GM23338 (cell line): ENCODE data around the gene CCDC187. TPM values are rescaled to one million over a fixed set of nuclear protein-coding genes. Genes with fewer than 3 reads are reported as not detected.

ENCODE experiments used
- ATAC-seq: fragments of 200-7000 bp; cut with Tn5 transposase; 3 replicates; pipeline ENCODE4 v1.9.1; 2020
- DNase-seq: peaks from one replicate; pipeline ENCODE4 v3.0.0-alpha.2; 2015; ENCODE audit warnings: low spot score
- H2AFZ ChIP-seq: fragments of 200-600 bp; sonication (generic); 2 replicates; pipeline ENCODE4 v1.8.0; 2016; ENCODE audit warnings: antibody characterized with exemption, mild to moderate bottlenecking, moderate library complexity
- H3F3A ChIP-seq: fragments of 200-600 bp; sonication (generic); replicated peaks from 2 replicates; pipeline ENCODE4 v1.8.0; 2017; ENCODE audit warnings: antibody characterized with exemption, mixed run types, low read depth
- H3K27ac ChIP-seq: fragments of 200-600 bp; sonication (generic); 2 replicates; pipeline ENCODE4 v1.6.1; 2016; ENCODE audit warnings: low read depth
- H3K27me3 ChIP-seq: fragments of 200-600 bp; sonication (generic); 2 replicates; pipeline ENCODE4 v1.8.0; 2016; ENCODE audit warnings: mild to moderate bottlenecking, mixed run types, moderate library complexity; ENCODE audit not compliant: insufficient read depth
- H3K36me3 ChIP-seq: fragments of 200-600 bp; sonication (generic); 2 replicates; pipeline ENCODE4 v1.8.0; 2016; ENCODE audit warnings: mild to moderate bottlenecking; ENCODE audit not compliant: insufficient read depth
- H3K4me1 ChIP-seq: fragments of 200-600 bp; sonication (generic); 2 replicates; pipeline ENCODE4 v1.8.0; 2016; ENCODE audit warnings: mild to moderate bottlenecking, moderate library complexity; ENCODE audit not compliant: insufficient read depth
- H3K4me2 ChIP-seq: fragments of 200-600 bp; sonication (generic); 2 replicates; pipeline ENCODE4 v1.7.1; 2017; ENCODE audit warnings: mixed run types
- H3K4me3 ChIP-seq: fragments of 200-600 bp; sonication (generic); 2 replicates; pipeline ENCODE4 v1.6.1; 2016; ENCODE audit warnings: mixed run types
- H3K79me2 ChIP-seq: fragments of 200-600 bp; sonication (generic); replicated peaks from 2 replicates; pipeline ENCODE4 v1.8.0; 2017; ENCODE audit warnings: mild to moderate bottlenecking; ENCODE audit not compliant: insufficient read depth
- H3K9me2 ChIP-seq: fragments of 200-600 bp; sonication (generic); 2 replicates; pipeline ENCODE4 v1.8.0; 2017; ENCODE audit not compliant: insufficient read depth
- H4K20me1 ChIP-seq: fragments of 200-600 bp; sonication (generic); replicated peaks from 2 replicates; pipeline ENCODE4 v1.8.0; 2017; ENCODE audit warnings: mild to moderate bottlenecking; ENCODE audit not compliant: insufficient read depth
- H3K27ac Mint-ChIP-seq: 2 replicates; pipeline ENCODE4 v1.8.0; 2020; ENCODE audit warnings: inconsistent platforms, mild to moderate bottlenecking, moderate library complexity, mixed read lengths
- H3K27me3 Mint-ChIP-seq: 3 replicates; pipeline ENCODE4 v1.8.0; 2022; ENCODE audit warnings: low read depth, mild to moderate bottlenecking, moderate library complexity, mixed read lengths, inconsistent platforms; ENCODE audit not compliant: insufficient read depth, poor library complexity
- H3K36me3 Mint-ChIP-seq: 3 replicates; pipeline ENCODE4 v1.8.0; 2021; ENCODE audit warnings: low read depth, mild to moderate bottlenecking, inconsistent platforms, moderate library complexity, mixed read lengths
- H3K4me1 Mint-ChIP-seq: 3 replicates; pipeline ENCODE4 v1.8.0; 2020; ENCODE audit warnings: mild to moderate bottlenecking, inconsistent platforms, mixed read lengths
- H3K4me3 Mint-ChIP-seq: 3 replicates; pipeline ENCODE4 v1.8.0; 2021; ENCODE audit warnings: moderate library complexity, mild to moderate bottlenecking, inconsistent platforms, mixed read lengths
- H3K9me3 Mint-ChIP-seq: 3 replicates; pipeline ENCODE4 v1.8.0; 2020; ENCODE audit warnings: moderate library complexity, mild to moderate bottlenecking, inconsistent platforms, mixed read lengths
- CREB1 ChIP-seq: fragments of 250-450 bp; sonication (Bioruptor Pico); IDR thresholded peaks from 2 replicates; pipeline ENCODE4 v1.5.0; 2020; ENCODE audit warnings: low read depth, mild to moderate bottlenecking, moderate library complexity
- CTCF ChIP-seq, 2 experiments: fragments of 200-600 bp in 1 of 2; sonication (generic) in 1 of 2; conservative IDR thresholded peaks; 2 replicates each; pipeline versions ENCODE4 v1.5.1 to v1.6.1; 2016 to 2017; ENCODE audit warnings: antibody characterized with exemption in 2 of 2, low read depth in 2 of 2, mild to moderate bottlenecking in 2 of 2, moderate library complexity in 1 of 2
- EZH2 ChIP-seq: fragments of 200-600 bp; sonication (generic); IDR thresholded peaks from one replicate; pipeline ENCODE4 v1.8.0; 2017; ENCODE audit warnings: antibody characterized with exemption, mild to moderate bottlenecking, low read depth; ENCODE audit not compliant: unreplicated experiment
- EZH2phosphoT487 ChIP-seq: fragments of 200-600 bp; sonication (generic); IDR thresholded peaks from one replicate; pipeline ENCODE4 v1.8.1; 2018; ENCODE audit warnings: antibody characterized with exemption; ENCODE audit not compliant: unreplicated experiment
- JUNB ChIP-seq: IDR thresholded peaks from one replicate; pipeline ENCODE4 v1.6.1; 2016; ENCODE audit warnings: antibody characterized with exemption; ENCODE audit not compliant: unreplicated experiment
- NANOG ChIP-seq: IDR thresholded peaks from 2 replicates; pipeline ENCODE4 v1.6.1; 2016; ENCODE audit warnings: antibody characterized with exemption, borderline replicate concordance
- POLR2AphosphoS5 ChIP-seq: IDR thresholded peaks from 2 replicates; pipeline ENCODE4 v1.6.1; 2016; ENCODE audit warnings: antibody characterized with exemption, low read depth
- REST ChIP-seq: IDR thresholded peaks from one replicate; pipeline ENCODE4 v1.6.1; 2018; ENCODE audit warnings: antibody characterized with exemption; ENCODE audit not compliant: unreplicated experiment
- ZNF114 ChIP-seq: fragments of 250-450 bp; sonication (Bioruptor Pico); IDR thresholded peaks from 2 replicates; pipeline ENCODE4 v1.5.0; 2020; ENCODE audit warnings: mild to moderate bottlenecking, moderate library complexity
- ZNF462 ChIP-seq: fragments of 250-450 bp; sonication (Bioruptor Pico); IDR thresholded peaks from 2 replicates; pipeline ENCODE4 v1.5.0; 2020; ENCODE audit warnings: mild to moderate bottlenecking, moderate library complexity
- polyA plus RNA-seq: library from polyadenylated mRNA; unstranded; fragments of >200 nt; fragmentation: Nextera tagmentation; extraction: Ambion mirVana; gene quantifications from 2 replicates; pipeline ENCODE4 v1.2.1, GENCODE V29; 2016
- total RNA-seq: library from RNA; depleted of rRNA; stranded (reverse); fragments of >200 nt; shearing (Covaris generic); gene quantifications from 2 replicates; pipeline ENCODE4 v1.2.3, GENCODE V29; 2014
- TF ChIP-seq, protein P1 (sequence below): IDR thresholded peaks from 2 replicates; pipeline ENCODE4 v1.6.1; 2016; ENCODE audit warnings: antibody characterized with exemption

The CCDC187 gene
- total and polyA plus RNA-seq, 2 experiments from 2014 or later: 0.14 TPM; not detected in 1

GRCh38 chr9:136333045-136333444 is 29.2 kb upstream of the CCDC187 start (continued):
- TF ChIP-seq REST (no peak), NANOG (no peak), ZNF114 (CRISPR knock-in tag) (no peak), EZH2phosphoT487 (no peak)
- TF ChIP-seq, protein P1, sequence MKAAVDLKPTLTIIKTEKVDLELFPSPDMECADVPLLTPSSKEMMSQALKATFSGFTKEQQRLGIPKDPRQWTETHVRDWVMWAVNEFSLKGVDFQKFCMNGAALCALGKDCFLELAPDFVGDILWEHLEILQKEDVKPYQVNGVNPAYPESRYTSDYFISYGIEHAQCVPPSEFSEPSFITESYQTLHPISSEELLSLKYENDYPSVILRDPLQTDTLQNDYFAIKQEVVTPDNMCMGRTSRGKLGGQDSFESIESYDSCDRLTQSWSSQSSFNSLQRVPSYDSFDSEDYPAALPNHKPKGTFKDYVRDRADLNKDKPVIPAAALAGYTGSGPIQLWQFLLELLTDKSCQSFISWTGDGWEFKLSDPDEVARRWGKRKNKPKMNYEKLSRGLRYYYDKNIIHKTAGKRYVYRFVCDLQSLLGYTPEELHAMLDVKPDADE: no peak

- Mint-ChIP-seq H3K36me3 (no peaks in the 10 kb centered on the region), H3K27ac (no peak overlapping the region), H3K27me3 (peaks cover 6% of the 10 kb centered on the region), H3K4me3 (no peak overlapping the region), H3K4me1 (peaks cover 4% of the 10 kb centered on the region), H3K9me3 (no peaks in the 10 kb centered on the region)
- Histone ChIP-seq H3K36me3 (no peaks in the 10 kb centered on the region), H3K4me2 (no peak overlapping the region), H3F3A (no peaks in the 10 kb centered on the region), H3K4me3 (no peak overlapping the region), H4K20me1 (no peaks in the 10 kb centered on the region), H3K27me3 (no peaks in the 10 kb centered on the region), H3K27ac (no peak overlapping the region), H2AFZ (no peak overlapping the region), H3K79me2 (no peaks in the 10 kb centered on the region; the same call in 1 of the 2 replicates), H3K4me1 (peaks cover 5% of the 10 kb centered on the region), H3K9me2 (no peaks in the 10 kb centered on the region)
- ATAC-seq (no peak), DNase-seq (no peak)
- TF ChIP-seq POLR2AphosphoS5: no peak
- no peak for TF ChIP-seq ZNF462 (CRISPR knock-in tag)
- TF ChIP-seq JUNB: no peak
- no peak for TF ChIP-seq ZNF114 (CRISPR knock-in tag)
- TF ChIP-seq CREB1 (CRISPR knock-in tag): no peak
- TF ChIP-seq, protein P1: no peak
- TF ChIP-seq EZH2: no peak
- no peak for TF ChIP-seq CTCF (conservative IDR thresholded peaks at IDR 0.05; ENCODE audit: low read depth in 2 of 2)
- TF ChIP-seq EZH2phosphoT487: no peak
- TF ChIP-seq NANOG: no peak
Observed at GRCh38 chr9:136332482-136332983, 28.6 kb upstream of the CCDC187 start.
